ENCODE results near the gene DIAPH3.

- TF ChIP-seq CTCF (IDR thresholded peaks at IDR 0.05), result no peak
- TF ChIP-seq POLR2A (IDR thresholded peaks at IDR 0.05), result no peak
These were observed 298.3 kb downstream of the DIAPH3 start for GRCh38 chr13:59865398-59865797.

Data from lower leg skin (tissue), 3 donors.